KOPT-K1 (cell line): ENCODE data around the gene EFNA2.
"Not testable (repeated sequence)": the region's sequence is repeated elsewhere in the genome, so short reads cannot be mapped to it uniquely, and the experiment has no call there.

ENCODE experiments used
- H3K27ac ChIP-seq: fragments of 200-600 bp; sonication (generic); 2 replicates; pipeline ENCODE4 v1.5.1; 2016; ENCODE audit warnings: antibody characterized with exemption, mild to moderate bottlenecking, low read depth, low read length; ENCODE audit not compliant: poor library complexity, severe bottlenecking
- H3K36me3 ChIP-seq: fragments of 200-600 bp; sonication (generic); 2 replicates; pipeline ENCODE4 v1.5.1; 2017; ENCODE audit warnings: antibody characterized with exemption, mild to moderate bottlenecking, low read length, moderate library complexity; ENCODE audit not compliant: insufficient read depth
- H3K9me3 ChIP-seq: fragments of 200-600 bp; sonication (generic); 2 replicates; pipeline ENCODE4 v1.5.1; 2017; ENCODE audit warnings: antibody characterized with exemption, low read length, mild to moderate bottlenecking; ENCODE audit not compliant: insufficient read depth, poor library complexity, severe bottlenecking

The EFNA2 gene

GRCh38 chr19:1302533-1303239, 17.0 kb downstream of the EFNA2 start:
- H3K36me3 ChIP-seq: no peaks in the 10 kb centered on the region
- no peak overlapping the region for H3K27ac ChIP-seq
- H3K9me3 ChIP-seq: no peaks in the 10 kb centered on the region

- Histone ChIP-seq H3K36me3 (no peaks in the 10 kb centered on the region), H3K27ac (no peak overlapping the region), H3K9me3 (no peaks in the 10 kb centered on the region)
Observed at GRCh38 chr19:1304197-1304924, 18.7 kb downstream of the EFNA2 start.

GRCh38 chr19:1305354-1305753, 19.7 kb downstream of the EFNA2 start:
- not testable (repeated sequence) for H3K27ac ChIP-seq, H3K36me3 ChIP-seq, H3K9me3 ChIP-seq

GRCh38 chr19:1307320-1307719, 21.6 kb downstream of the EFNA2 start:
- Histone ChIP-seq H3K27ac (no peak overlapping the region), H3K9me3 (no peaks in the 10 kb centered on the region), H3K36me3 (no peaks in the 10 kb centered on the region)

GRCh38 chr19:1307755-1308303, 22.2 kb downstream of the EFNA2 start:
- Histone ChIP-seq H3K27ac (no peak overlapping the region), H3K9me3 (no peaks in the 10 kb centered on the region), H3K36me3 (no peaks in the 10 kb centered on the region)

- Histone ChIP-seq H3K36me3 (no peaks in the 10 kb centered on the region), H3K27ac (no peak overlapping the region), H3K9me3 (no peaks in the 10 kb centered on the region)
Observed at GRCh38 chr19:1308718-1309117, 23.0 kb downstream of the EFNA2 start.

- H3K36me3 ChIP-seq: no peaks in the 10 kb centered on the region
- H3K27ac ChIP-seq: no peak overlapping the region
- H3K9me3 ChIP-seq: no peaks in the 10 kb centered on the region
Observed at GRCh38 chr19:1309977-1310852, 24.5 kb downstream of the EFNA2 start.

- H3K36me3 ChIP-seq: no peaks in the 10 kb centered on the region
- H3K9me3 ChIP-seq: no peaks in the 10 kb centered on the region
- H3K27ac ChIP-seq: no peak overlapping the region
Observed at GRCh38 chr19:1310853-1311180, 25.1 kb downstream of the EFNA2 start.

GRCh38 chr19:1311543-1312091, 25.9 kb downstream of the EFNA2 start:
- Histone ChIP-seq H3K36me3 (no peaks in the 10 kb centered on the region), H3K27ac (no peak overlapping the region), H3K9me3 (no peaks in the 10 kb centered on the region)

GRCh38 chr19:1312767-1313694, 27.4 kb downstream of the EFNA2 start:
- Histone ChIP-seq H3K9me3 (no peaks in the 10 kb centered on the region), H3K36me3 (no peaks in the 10 kb centered on the region), H3K27ac (no peak overlapping the region)

- Histone ChIP-seq H3K9me3 (no peaks in the 10 kb centered on the region), H3K27ac (no peak overlapping the region), H3K36me3 (no peaks in the 10 kb centered on the region)
Observed at GRCh38 chr19:1313695-1314613, 28.3 kb downstream of the EFNA2 start.

GRCh38 chr19:1315470-1316166, 29.9 kb downstream of the EFNA2 start:
- no peaks in the 10 kb centered on the region for H3K9me3 ChIP-seq
- no peak overlapping the region for H3K27ac ChIP-seq
- H3K36me3 ChIP-seq: no peaks in the 10 kb centered on the region

GRCh38 chr19:1316466-1316865, 30.8 kb downstream of the EFNA2 start:
- H3K36me3 ChIP-seq: no peaks in the 10 kb centered on the region
- no peak overlapping the region for H3K27ac ChIP-seq
- H3K9me3 ChIP-seq: no peaks in the 10 kb centered on the region
